Natural killer cell (primary cell): ENCODE data around the gene IL1RAPL2. TPM values are rescaled to one million over a fixed set of nuclear protein-coding genes. Genes with fewer than 3 reads are reported as not detected.

Source experiments
- ATAC-seq, 3 donors: fragments of 150-1000 bp in 2 of 3; fragments of 200-7000 bp in 1 of 3; cut with Tn5 transposase; 1 replicate in 1 of 3; 2 replicates in 2 of 3; pipeline ENCODE4 v1.10.0; 2021; ENCODE audit warnings: mild to moderate bottlenecking in 2 of 3, moderate library complexity in 2 of 3
- DNase-seq, 2 donors: peaks; one replicate each; pipeline versions ENCODE4 v3.0.0 to v3.0.0-alpha.2; 2013 to 2021; ENCODE audit warnings: mixed read lengths in 1 of 2
- H3K27ac ChIP-seq: one replicate; pipeline ENCODE4 v1.5.1; 2013; ENCODE audit warnings: mild to moderate bottlenecking, low read length
- H3K27me3 ChIP-seq: one replicate; pipeline ENCODE4 v1.6.1; 2013; ENCODE audit warnings: low read length; ENCODE audit not compliant: control insufficient read depth, insufficient read depth
- H3K36me3 ChIP-seq: one replicate; pipeline ENCODE4 v1.6.1; 2013; ENCODE audit warnings: low read length; ENCODE audit not compliant: control insufficient read depth, insufficient read depth
- H3K4me1 ChIP-seq: one replicate; pipeline ENCODE4 v1.6.1; 2013; ENCODE audit warnings: low read length; ENCODE audit not compliant: control insufficient read depth, insufficient read depth
- H3K4me3 ChIP-seq: one replicate; pipeline ENCODE4 v1.5.1; 2013; ENCODE audit warnings: low read length
- H3K9me3 ChIP-seq: one replicate; pipeline ENCODE4 v1.6.1; 2013; ENCODE audit warnings: low read length; ENCODE audit not compliant: control insufficient read depth, insufficient read depth
- H3K27ac Mint-ChIP-seq, 2 donors: one replicate each; pipeline ENCODE4 v1.8.0; 2022; ENCODE audit warnings: mild to moderate bottlenecking in 2 of 2, mixed read lengths in 2 of 2, moderate library complexity in 1 of 2
- H3K27me3 Mint-ChIP-seq, 2 donors: one replicate each; pipeline ENCODE4 v1.8.0; 2022; ENCODE audit warnings: low read depth in 2 of 2, mixed read lengths in 2 of 2
- H3K36me3 Mint-ChIP-seq: one replicate; pipeline ENCODE4 v1.8.0; 2022; ENCODE audit warnings: mixed read lengths
- H3K4me1 Mint-ChIP-seq, 2 donors: one replicate each; pipeline ENCODE4 v1.8.0; 2022; ENCODE audit warnings: mixed read lengths in 2 of 2
- H3K4me3 Mint-ChIP-seq: one replicate; pipeline ENCODE4 v1.8.0; 2022; ENCODE audit warnings: mild to moderate bottlenecking, moderate library complexity, mixed read lengths
- H3K9me3 Mint-ChIP-seq, 2 donors: one replicate each; pipeline ENCODE4 v1.8.0; 2022; ENCODE audit warnings: mixed read lengths in 2 of 2
- WGBS: methylation state at CpG from one replicate; pipeline ENCODE4 v1.1.7; 2013; ENCODE audit warnings: missing lambda C conversion rate; ENCODE audit not compliant: insufficient coverage; 5-methylcytosine and 5-hydroxymethylcytosine counted together
- intact Hi-C: fragments of 100-400 bp; cut with micrococcal nuclease; formaldehyde crosslinking; loops from one replicate; pipeline ENCODE4 v1.14.2; 2022
- total RNA-seq, 4 donors: library from RNA; stranded (reverse); fragments of 120-200 nt in 1 of 4; gene quantifications; one replicate each; pipeline versions ENCODE4 v1.2.3 to v1.2.4, GENCODE V29; 2013 to 2022
- TF ChIP-seq, protein P1 (sequence below): fragments of 200-600 bp; IDR thresholded peaks from one replicate; pipeline ENCODE4 v1.8.0; 2022; ENCODE audit warnings: antibody characterized with exemption

The IL1RAPL2 gene
- total RNA-seq, 3 donors from 2014 or later (not counting 1 experiment from before 2014, with no cell fraction given): not detected

DNA sequence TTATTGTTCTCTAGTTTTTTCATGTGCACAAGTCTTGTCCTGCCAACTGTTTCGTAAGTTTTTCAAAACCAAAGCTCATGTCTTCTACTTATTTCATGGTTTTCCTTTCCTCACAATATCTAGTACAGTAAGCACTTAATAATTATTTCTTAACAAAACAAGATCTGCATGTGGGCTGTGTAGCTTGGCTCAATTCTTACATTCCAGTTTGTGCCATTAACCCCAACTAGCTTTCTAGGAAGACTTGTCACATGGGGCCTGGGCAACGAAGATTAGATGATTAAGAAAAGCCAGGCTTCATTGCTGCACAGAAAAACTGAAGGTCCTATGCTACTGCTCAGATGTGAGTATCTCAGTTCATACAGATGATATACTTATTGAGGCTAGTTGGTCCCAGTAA lies 809.8 kb downstream of the IL1RAPL2 start:
- peaks cover 2 to 11% of the 10 kb centered on the region in 2 donors for H3K9me3 Mint-ChIP-seq
- H3K4me3 Mint-ChIP-seq: no peak overlapping the region

DNA sequence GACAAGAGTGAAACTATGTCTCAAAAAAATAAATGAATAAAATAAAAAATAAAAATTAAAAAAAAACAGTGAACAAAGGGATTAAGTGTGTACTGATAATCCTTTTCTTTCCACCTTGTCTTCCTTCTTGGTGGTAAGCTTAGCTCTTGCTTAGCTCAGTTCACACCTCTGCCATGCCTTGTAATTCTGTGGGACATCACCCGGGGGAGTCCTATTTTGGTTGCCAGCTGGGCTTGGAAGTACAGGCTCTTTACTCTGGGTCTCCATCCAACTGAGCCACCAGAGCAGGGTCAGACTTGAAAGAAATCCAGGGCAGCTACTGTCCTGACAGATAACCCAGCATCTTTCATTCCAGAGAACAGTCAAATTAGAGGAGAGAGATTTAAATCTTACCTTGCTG lies 858.7 kb downstream of the IL1RAPL2 start:
- Mint-ChIP-seq H3K27ac (no peak overlapping the region), H3K27me3 (no peaks in the 10 kb centered on the region), H3K4me3 (no peak overlapping the region), H3K4me1 (no peaks in the 10 kb centered on the region), H3K9me3 (peaks cover 0 to 7% of the 10 kb centered on the region in 2 donors), H3K36me3 (no peaks in the 10 kb centered on the region)
- Histone ChIP-seq H3K27ac (no peak overlapping the region), H3K36me3 (no peaks in the 10 kb centered on the region), H3K27me3 (no peaks in the 10 kb centered on the region), H3K4me1 (no peaks in the 10 kb centered on the region), H3K4me3 (no peak overlapping the region), H3K9me3 (no peaks in the 10 kb centered on the region)
- no peak for ATAC-seq
- 83% methylated on average over 1 of the region's 1 CpG for WGBS
- intact Hi-C loops: no loop called here
- TF ChIP-seq, protein P1, sequence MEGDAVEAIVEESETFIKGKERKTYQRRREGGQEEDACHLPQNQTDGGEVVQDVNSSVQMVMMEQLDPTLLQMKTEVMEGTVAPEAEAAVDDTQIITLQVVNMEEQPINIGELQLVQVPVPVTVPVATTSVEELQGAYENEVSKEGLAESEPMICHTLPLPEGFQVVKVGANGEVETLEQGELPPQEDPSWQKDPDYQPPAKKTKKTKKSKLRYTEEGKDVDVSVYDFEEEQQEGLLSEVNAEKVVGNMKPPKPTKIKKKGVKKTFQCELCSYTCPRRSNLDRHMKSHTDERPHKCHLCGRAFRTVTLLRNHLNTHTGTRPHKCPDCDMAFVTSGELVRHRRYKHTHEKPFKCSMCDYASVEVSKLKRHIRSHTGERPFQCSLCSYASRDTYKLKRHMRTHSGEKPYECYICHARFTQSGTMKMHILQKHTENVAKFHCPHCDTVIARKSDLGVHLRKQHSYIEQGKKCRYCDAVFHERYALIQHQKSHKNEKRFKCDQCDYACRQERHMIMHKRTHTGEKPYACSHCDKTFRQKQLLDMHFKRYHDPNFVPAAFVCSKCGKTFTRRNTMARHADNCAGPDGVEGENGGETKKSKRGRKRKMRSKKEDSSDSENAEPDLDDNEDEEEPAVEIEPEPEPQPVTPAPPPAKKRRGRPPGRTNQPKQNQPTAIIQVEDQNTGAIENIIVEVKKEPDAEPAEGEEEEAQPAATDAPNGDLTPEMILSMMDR: no peak
- no peak for DNase-seq

More for the DNA sequence above, 809.8 kb downstream of the IL1RAPL2 start:
- TF ChIP-seq, protein P1: no peak
- ATAC-seq (no peak), DNase-seq (no peak)
- no peak overlapping the region for H3K4me3 ChIP-seq
- intact Hi-C loops: no loop called here
- WGBS: 60% methylated on average over 1 of the region's 2 CpGs
- Mint-ChIP-seq H3K36me3 (no peaks in the 10 kb centered on the region), H3K4me1 (no peaks in the 10 kb centered on the region), H3K27ac (no peak overlapping the region), H3K27me3 (no peaks in the 10 kb centered on the region)
- H3K27ac ChIP-seq: no peak overlapping the region
- no peaks in the 10 kb centered on the region for H3K4me1 ChIP-seq
- H3K36me3 ChIP-seq: no peaks in the 10 kb centered on the region
- no peaks in the 10 kb centered on the region for H3K27me3 ChIP-seq
- H3K9me3 ChIP-seq: no peaks in the 10 kb centered on the region

DNA sequence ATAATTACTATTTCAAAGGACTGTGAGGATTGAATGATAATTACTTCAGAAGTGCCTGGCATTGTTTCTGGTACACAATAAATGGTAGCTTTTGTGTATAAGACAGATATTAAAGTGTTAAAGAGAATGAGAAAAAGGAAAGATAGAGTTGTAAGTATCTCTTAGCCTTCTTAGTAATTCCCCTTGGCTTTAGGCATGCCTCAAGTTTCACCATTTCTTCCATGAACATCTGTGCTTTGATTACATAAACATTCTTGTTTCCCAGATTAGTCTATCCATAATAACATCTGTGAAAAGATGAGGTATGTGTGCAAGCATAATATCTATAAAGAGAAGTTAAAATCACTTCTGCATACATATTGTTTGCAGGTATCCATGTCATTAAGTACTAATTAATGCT lies 885.4 kb downstream of the IL1RAPL2 start:
- H3K4me1 ChIP-seq: no peaks in the 10 kb centered on the region
- ATAC-seq (no peak), DNase-seq (no peak)
- Mint-ChIP-seq H3K4me3 (no peak overlapping the region), H3K9me3 (peaks cover 2 to 7% of the 10 kb centered on the region in 2 donors), H3K27ac (no peak overlapping the region), H3K36me3 (no peaks in the 10 kb centered on the region), H3K27me3 (no peaks in the 10 kb centered on the region), H3K4me1 (no peaks in the 10 kb centered on the region)
- H3K36me3 ChIP-seq: no peaks in the 10 kb centered on the region
- no peaks in the 10 kb centered on the region for H3K9me3 ChIP-seq
- TF ChIP-seq, protein P1: no peak
- H3K4me3 ChIP-seq: no peak overlapping the region
- H3K27me3 ChIP-seq: no peaks in the 10 kb centered on the region
- no peak overlapping the region for H3K27ac ChIP-seq
- intact Hi-C loops: no loop called here

DNA sequence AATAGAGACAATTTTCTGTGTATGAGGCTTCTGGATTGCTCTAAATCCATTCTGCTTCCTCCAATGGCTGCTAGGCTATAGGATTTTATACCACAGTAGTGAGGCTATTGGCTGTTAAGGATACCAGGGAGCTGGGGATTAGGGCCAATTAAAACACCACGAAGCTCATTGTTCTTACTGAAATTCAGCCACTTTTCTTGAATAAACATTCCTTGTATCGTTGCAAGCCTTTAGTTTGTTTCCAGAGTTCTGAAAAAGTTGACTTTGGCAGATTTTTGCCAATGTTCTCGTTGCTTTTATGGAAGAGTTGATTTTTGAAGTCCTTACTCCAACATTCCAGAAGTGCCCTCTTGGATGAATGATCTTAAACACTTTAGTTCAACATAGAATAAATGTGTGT lies 892.8 kb downstream of the IL1RAPL2 start:
- Histone ChIP-seq H3K9me3 (no peaks in the 10 kb centered on the region), H3K27ac (no peak overlapping the region), H3K36me3 (no peaks in the 10 kb centered on the region), H3K4me1 (no peaks in the 10 kb centered on the region), H3K27me3 (no peaks in the 10 kb centered on the region), H3K4me3 (no peak overlapping the region)
- DNase-seq (no peak), ATAC-seq (no peak)
- TF ChIP-seq, protein P1: no peak
- Mint-ChIP-seq H3K9me3 (peaks cover 6 to 9% of the 10 kb centered on the region in 2 donors), H3K36me3 (no peaks in the 10 kb centered on the region), H3K4me1 (no peaks in the 10 kb centered on the region), H3K27ac (no peak overlapping the region), H3K27me3 (no peaks in the 10 kb centered on the region), H3K4me3 (no peak overlapping the region)
- 50% methylated on average over 2 of the region's 3 CpGs for WGBS
- intact Hi-C loops: no loop called here
